HepG2 (cell line): ENCODE data around the gene SHPK. TPM values are rescaled to one million over a fixed set of nuclear protein-coding genes. Genes with fewer than 3 reads are reported as not detected.

Source experiments
- BCLAF1 ChIP-seq: fragments of 450-650 bp; IDR thresholded peaks from 2 replicates; pipeline ENCODE4 v1.6.1; 2017; ENCODE audit warnings: mild to moderate bottlenecking
- FOXK2 ChIP-seq: fragments of 450-650 bp; IDR thresholded peaks from 2 replicates; pipeline ENCODE4 v1.6.1; 2016
- HNF4G ChIP-seq, 2 experiments: sonication (generic) in 1 of 2; formaldehyde crosslinking in 1 of 2; IDR thresholded peaks; 2 replicates each; pipeline versions ENCODE4 v1.4.0 to v1.6.1; 2011 to 2020; ENCODE audit warnings: borderline replicate concordance in 2 of 2, low read depth in 2 of 2, mild to moderate bottlenecking in 2 of 2, low read length in 1 of 2, missing genetic modification reagents in 1 of 2, moderate library complexity in 1 of 2
- MLLT10 ChIP-seq: sonication (generic); formaldehyde crosslinking; IDR thresholded peaks from 2 replicates; pipeline ENCODE4 v1.4.0; 2020; ENCODE audit warnings: missing genetic modification reagents
- MXD4 ChIP-seq: IDR thresholded peaks from 2 replicates; pipeline ENCODE4 v1.6.1; 2016; ENCODE audit warnings: mild to moderate bottlenecking, missing biosample characterization, missing genetic modification reagents
- MZF1 ChIP-seq: sonication (generic); formaldehyde crosslinking; IDR thresholded peaks from 2 replicates; pipeline ENCODE4 v1.8.1; 2023; ENCODE audit warnings: mild to moderate bottlenecking, missing genetic modification reagents, borderline replicate concordance
- NFIC ChIP-seq: IDR thresholded peaks from 2 replicates; pipeline ENCODE4 v1.6.1; 2012; ENCODE audit warnings: mild to moderate bottlenecking, low read length, inconsistent platforms
- NFRKB ChIP-seq: fragments of 450-650 bp; IDR thresholded peaks from 2 replicates; pipeline ENCODE4 v1.6.1; 2017
- RAD21 ChIP-seq: fragments of 450-650 bp; formaldehyde crosslinking; IDR thresholded peaks from 2 replicates; pipeline ENCODE4 v1.5.0; 2020; ENCODE audit warnings: mild to moderate bottlenecking
- SNAI1 ChIP-seq: sonication (generic); formaldehyde crosslinking; IDR thresholded peaks from 2 replicates; pipeline ENCODE4 v1.5.0; 2020; ENCODE audit warnings: mild to moderate bottlenecking, missing genetic modification reagents, borderline replicate concordance
- ZBTB25 ChIP-seq: IDR thresholded peaks from 2 replicates; pipeline ENCODE4 v1.6.1; 2018; ENCODE audit warnings: missing genetic modification reagents
- ZMYM4 ChIP-seq: sonication (generic); formaldehyde crosslinking; IDR thresholded peaks from 2 replicates; pipeline ENCODE4 v1.8.1; 2023; ENCODE audit warnings: mild to moderate bottlenecking, missing genetic modification reagents
- ZNF318 ChIP-seq: sonication (generic); formaldehyde crosslinking; IDR thresholded peaks from 2 replicates; pipeline ENCODE4 v1.4.0; 2020; ENCODE audit warnings: mild to moderate bottlenecking, missing genetic modification reagents
- ZNF501 ChIP-seq: sonication (generic); formaldehyde crosslinking; IDR thresholded peaks from 2 replicates; pipeline ENCODE4 v1.5.1; 2020; ENCODE audit warnings: mild to moderate bottlenecking, moderate library complexity, missing genetic modification reagents
- ZNF563 ChIP-seq: sonication (generic); formaldehyde crosslinking; IDR thresholded peaks from 2 replicates; pipeline ENCODE4 v1.8.0; 2022; ENCODE audit warnings: mild to moderate bottlenecking, moderate library complexity, missing genetic modification reagents
- ZNF747 ChIP-seq: sonication (generic); formaldehyde crosslinking; IDR thresholded peaks from 2 replicates; pipeline ENCODE4 v1.8.1; 2023; ENCODE audit warnings: missing genetic modification reagents, mild to moderate bottlenecking, borderline replicate concordance
- polyA plus RNA-seq, 8 experiments: library from polyadenylated mRNA; depleted of rRNA in 3 of 8; stranded (reverse) in 7 of 8; unstranded in 1 of 8; fragments of >200 nt; fragmentation: Illumina TruSeq in 4 of 8; extraction: Trizol in 4 of 8; gene quantifications; 2 replicates each; pipeline versions ENCODE4 v1.2.1 to v1.2.3, GENCODE V29; 2011 to 2016; ENCODE audit warnings: low read depth in 4 of 8, missing spikeins in 1 of 8, mixed read lengths in 1 of 8; ENCODE audit not compliant: insufficient read depth in 1 of 8
- total RNA-seq, 5 experiments: library from RNA; depleted of rRNA; stranded (reverse); fragments of >200 nt; fragmentation: Illumina TruSeq; extraction: Trizol; gene quantifications; 2 replicates each; pipeline ENCODE4 v1.2.3, GENCODE V29; 2016; ENCODE audit warnings: low read depth in 1 of 5

SHPK gene
- total and polyA plus RNA-seq, 2 of the 13 experiments (the other 11 are each of a cell fraction or from before 2014, with no cell fraction given): 16.2 to 30.9 TPM

GRCh38 chr17:3641717-3642486, 5.9 kb upstream of the SHPK start (continued):
- TF ChIP-seq ZNF318 (CRISPR knock-in tag): no peak
- 0 out of 2 replicates have a peak, but pooled peaks have one; percentile 10 for TF ChIP-seq ZMYM4 (CRISPR knock-in tag)
- no peak for TF ChIP-seq ZNF747 (CRISPR knock-in tag)
- TF ChIP-seq RAD21: no peak
- no peak for TF ChIP-seq MZF1 (CRISPR knock-in tag)
- no peak for TF ChIP-seq NFRKB
- no peak for TF ChIP-seq BCLAF1
- peak; percentile 70; the same call in 1 of the 2 replicates for TF ChIP-seq ZNF501 (CRISPR knock-in tag)
- no peak for TF ChIP-seq NFIC
- TF ChIP-seq MXD4: no peak
- TF ChIP-seq SNAI1 (CRISPR knock-in tag): no peak
- 0 out of 2 replicates have a peak, but pooled peaks have one; percentile 28 for TF ChIP-seq HNF4G (IDR thresholded peaks at IDR 0.05; ENCODE audit: borderline replicate concordance, low read depth, low read length)
- no peak for TF ChIP-seq HNF4G (CRISPR knock-in tag; IDR thresholded peaks at IDR 0.05; ENCODE audit: borderline replicate concordance, low read depth)
- TF ChIP-seq MLLT10 (CRISPR knock-in tag): no peak
- TF ChIP-seq FOXK2: no peak; the same call in 1 of the 2 replicates
- peak; percentile 18; the same call in 1 of the 2 replicates for TF ChIP-seq ZBTB25 (CRISPR knock-in tag)
- no peak for TF ChIP-seq ZNF563
